Vagina (tissue), 2 donors: ENCODE results near the gene DHRS2. TPM values are rescaled to one million over a fixed set of nuclear protein-coding genes. Genes with fewer than 3 reads are reported as not detected.

Experiments
- DNase-seq, 2 donors: peaks; one replicate each; pipeline ENCODE4 v3.0.0-alpha.2; 2017; ENCODE audit errors: extremely low spot score in 2 of 2
- H3K27ac ChIP-seq: fragments of 200-600 bp; sonication (generic); one replicate; pipeline ENCODE4 v1.5.1; 2019
- H3K27me3 ChIP-seq: fragments of 200-600 bp; sonication (generic); one replicate; pipeline ENCODE4 v1.5.1; 2019
- H3K36me3 ChIP-seq, 2 donors: fragments of 200-600 bp; sonication (generic); one replicate each; pipeline ENCODE4 v1.5.1; 2017 to 2019
- H3K4me1 ChIP-seq: fragments of 200-600 bp; sonication (generic); one replicate; pipeline ENCODE4 v1.5.1; 2019
- H3K4me3 ChIP-seq, 2 donors: fragments of 200-600 bp; sonication (generic); 1 replicate in 1 of 2; 2 replicates in 1 of 2; pipeline ENCODE4 v1.5.1; 2016 to 2019
- H3K9me3 ChIP-seq: fragments of 200-600 bp; sonication (generic); one replicate; pipeline ENCODE4 v1.5.1; 2019
- CTCF ChIP-seq, 3 experiments: fragments of 450-650 bp in 2 of 3; fragments of 200-600 bp in 1 of 3; sonication (generic) in 1 of 3; IDR thresholded peaks; one replicate each; pipeline ENCODE4 v1.5.1; 2017 to 2019; ENCODE audit warnings: antibody characterized with exemption in 3 of 3, mild to moderate bottlenecking in 2 of 3, moderate library complexity in 2 of 3
- POLR2A ChIP-seq, 2 donors: fragments of 450-650 bp; IDR thresholded peaks; one replicate each; pipeline ENCODE4 v1.6.1; 2017; ENCODE audit warnings: antibody characterized with exemption in 2 of 2, mild to moderate bottlenecking in 2 of 2, moderate library complexity in 2 of 2
- POLR2AphosphoS5 ChIP-seq, 2 donors: sonication (generic); formaldehyde crosslinking; IDR thresholded peaks; one replicate each; pipeline ENCODE4 v1.9.0; 2017; ENCODE audit warnings: antibody characterized with exemption in 2 of 2, mild to moderate bottlenecking in 2 of 2, low read depth in 1 of 2; ENCODE audit not compliant: insufficient read depth in 1 of 2
- intact Hi-C: fragments of 100-400 bp; cut with DNase I; formaldehyde crosslinking; loops from one replicate; pipeline ENCODE4 v1.15.1; 2023
- total RNA-seq: library from RNA; depleted of rRNA; stranded (reverse); fragments of >200 nt; gene quantifications from one replicate; pipeline ENCODE4 v1.2.3, GENCODE V29; 2016

Gene DHRS2
- total RNA-seq, 1 donor from 2014 or later, result 0.25 TPM

- no peaks in the 10 kb centered on the region for H3K9me3 ChIP-seq
- TF ChIP-seq POLR2AphosphoS5 (IDR thresholded peaks at IDR 0.05; ENCODE audit: insufficient read depth in 1 of 2, low read depth in 1 of 2), result no peak
- no peak overlapping the region for H3K4me3 ChIP-seq
- DNase-seq, result no peak
- H3K36me3 ChIP-seq, result no peaks in the 10 kb centered on the region
- H3K4me1 ChIP-seq, result no peaks in the 10 kb centered on the region
- no peaks in the 10 kb centered on the region for H3K27me3 ChIP-seq
- intact Hi-C loops, result no loop called here
- H3K27ac ChIP-seq, result no peak overlapping the region
Observed at GRCh38 chr14:23600322-23600707, 35.8 kb upstream of the DHRS2 start.

- H3K27ac ChIP-seq, result no peak overlapping the region
- intact Hi-C loops, result no loop called here
- DNase-seq, result no peak
- H3K4me3 ChIP-seq, result no peak overlapping the region
- no peaks in the 10 kb centered on the region for H3K4me1 ChIP-seq
- H3K36me3 ChIP-seq, result no peaks in the 10 kb centered on the region
- TF ChIP-seq POLR2A (IDR thresholded peaks at IDR 0.05) (no peak), POLR2AphosphoS5 (IDR thresholded peaks at IDR 0.05; ENCODE audit: insufficient read depth in 1 of 2, low read depth in 1 of 2) (no peak), CTCF (IDR thresholded peaks at IDR 0.05) (no peak)
- no peaks in the 10 kb centered on the region for H3K9me3 ChIP-seq
- no peaks in the 10 kb centered on the region for H3K27me3 ChIP-seq
Observed at GRCh38 chr14:23600806-23601205, 35.4 kb upstream of the DHRS2 start.

GRCh38 chr14:23601424-23601823, 34.7 kb upstream of the DHRS2 start:
- H3K27ac ChIP-seq, result no peak overlapping the region
- no peaks in the 10 kb centered on the region for H3K9me3 ChIP-seq
- no peaks in the 10 kb centered on the region for H3K4me1 ChIP-seq
- TF ChIP-seq CTCF (IDR thresholded peaks at IDR 0.05), result no peak
- no peak for TF ChIP-seq POLR2AphosphoS5 (IDR thresholded peaks at IDR 0.05; ENCODE audit: insufficient read depth in 1 of 2, low read depth in 1 of 2)
- no peak for TF ChIP-seq POLR2A (IDR thresholded peaks at IDR 0.05)
- no peaks in the 10 kb centered on the region for H3K27me3 ChIP-seq
- intact Hi-C loops, result no loop called here
- no peak for DNase-seq
- no peak overlapping the region for H3K4me3 ChIP-seq
- H3K36me3 ChIP-seq, result no peaks in the 10 kb centered on the region

GRCh38 chr14:23601845-23602180, 34.4 kb upstream of the DHRS2 start:
- DNase-seq, result no peak
- intact Hi-C loops, result no loop called here
- no peaks in the 10 kb centered on the region for H3K36me3 ChIP-seq
- TF ChIP-seq CTCF (IDR thresholded peaks at IDR 0.05), result no peak
- no peak for TF ChIP-seq POLR2A (IDR thresholded peaks at IDR 0.05)
- no peak for TF ChIP-seq POLR2AphosphoS5 (IDR thresholded peaks at IDR 0.05; ENCODE audit: insufficient read depth in 1 of 2, low read depth in 1 of 2)
- no peaks in the 10 kb centered on the region for H3K4me1 ChIP-seq
- H3K27me3 ChIP-seq, result no peaks in the 10 kb centered on the region
- no peaks in the 10 kb centered on the region for H3K9me3 ChIP-seq
- no peak overlapping the region for H3K4me3 ChIP-seq
- H3K27ac ChIP-seq, result no peak overlapping the region

- no peaks in the 10 kb centered on the region for H3K27me3 ChIP-seq
- no peaks in the 10 kb centered on the region for H3K9me3 ChIP-seq
- TF ChIP-seq POLR2A (IDR thresholded peaks at IDR 0.05) (no peak), POLR2AphosphoS5 (IDR thresholded peaks at IDR 0.05; ENCODE audit: insufficient read depth in 1 of 2, low read depth in 1 of 2) (no peak), CTCF (IDR thresholded peaks at IDR 0.05) (no peak)
- H3K27ac ChIP-seq, result no peak overlapping the region
- no peaks in the 10 kb centered on the region for H3K36me3 ChIP-seq
- H3K4me3 ChIP-seq, result no peak overlapping the region
- DNase-seq, result no peak
- intact Hi-C loops, result no loop called here
- no peaks in the 10 kb centered on the region for H3K4me1 ChIP-seq
Observed at GRCh38 chr14:23602181-23603095, 33.7 kb upstream of the DHRS2 start.
